Stomach smooth muscle (tissue), 2 donors: ENCODE measurements around the gene TEX35.

ENCODE experiments used
- H3K27ac ChIP-seq: one replicate; pipeline ENCODE4 v1.7.0; 2013; ENCODE audit warnings: mild to moderate bottlenecking, low read length, inconsistent platforms
- H3K27me3 ChIP-seq, 2 donors: one replicate each; pipeline ENCODE4 v1.7.0; 2013; ENCODE audit warnings: low read length in 2 of 2; ENCODE audit not compliant: insufficient read depth in 2 of 2, control insufficient read depth in 1 of 2
- H3K36me3 ChIP-seq, 2 donors: one replicate each; pipeline ENCODE4 v1.7.0; 2013; ENCODE audit warnings: low read length in 2 of 2; ENCODE audit not compliant: control insufficient read depth in 2 of 2, insufficient read depth in 2 of 2
- H3K4me1 ChIP-seq: one replicate; pipeline ENCODE4 v1.7.0; 2013; ENCODE audit warnings: low read length; ENCODE audit not compliant: control insufficient read depth, insufficient read depth
- H3K4me3 ChIP-seq, 2 donors: one replicate each; pipeline ENCODE4 v1.7.0; 2013; ENCODE audit warnings: low read length in 2 of 2
- H3K9ac ChIP-seq, 2 donors: one replicate each; pipeline ENCODE4 v1.7.0; 2013; ENCODE audit warnings: low read length in 2 of 2, mild to moderate bottlenecking in 1 of 2
- H3K9me3 ChIP-seq, 2 donors: one replicate each; pipeline ENCODE4 v1.7.0; 2013; ENCODE audit warnings: low read length in 2 of 2; ENCODE audit not compliant: control insufficient read depth in 2 of 2
- donor health status: healthy.
- donor health status: Pancreatic carcinoma.

The TEX35 gene

DNA sequence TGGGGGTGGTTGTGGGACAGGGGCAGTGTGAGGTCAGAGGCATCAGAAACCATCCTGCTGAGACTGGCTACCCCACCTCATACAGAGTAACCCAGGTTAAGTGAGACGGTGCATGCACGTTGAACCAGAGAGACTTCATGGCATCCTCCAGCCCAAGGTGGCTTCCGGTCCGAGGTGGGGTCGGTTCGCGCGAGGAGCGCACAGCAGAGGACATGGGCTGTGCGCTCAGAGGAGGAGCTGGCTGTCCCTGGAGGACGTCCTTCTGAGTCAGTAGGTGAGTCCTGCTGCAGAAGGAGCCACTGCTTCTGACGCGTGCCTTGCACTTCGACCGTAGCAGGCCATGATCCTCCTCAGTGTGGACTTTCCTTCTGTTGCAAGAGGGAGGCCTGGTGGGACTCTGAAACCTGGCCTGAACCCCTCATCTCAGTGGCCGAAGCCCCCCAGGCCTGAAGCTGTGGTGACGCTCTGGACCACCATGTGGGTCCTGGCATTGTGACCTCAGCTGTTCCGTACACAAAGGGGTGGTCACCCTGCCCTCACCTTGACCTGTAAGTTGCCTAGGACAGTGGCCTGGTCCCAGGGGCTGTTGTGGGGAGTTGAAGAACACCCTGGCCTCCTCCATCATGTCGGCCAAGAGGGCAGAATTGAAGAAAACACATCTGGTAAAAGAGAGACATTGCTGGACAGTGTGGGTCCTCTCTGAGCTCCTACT, at the start of gene TEX35:
TSS of gene TEX35 (plus strand) at position 544 of the 712 bp plus-strand sequence. CDS start at position 624, 80 bp downstream.
- Histone ChIP-seq H3K27me3 (peaks cover 0 to 3% of the 10 kb centered on the region in 2 donors), H3K9ac (no peak within 1 kb of the TSS), H3K27ac (no peak within 1 kb of the TSS), H3K4me1 (no peaks in the 10 kb centered on the region), H3K36me3 (no peaks in the 10 kb centered on the region), H3K4me3 (no peak within 1 kb of the TSS), H3K9me3 (no peaks in the 10 kb centered on the region)

DNA sequence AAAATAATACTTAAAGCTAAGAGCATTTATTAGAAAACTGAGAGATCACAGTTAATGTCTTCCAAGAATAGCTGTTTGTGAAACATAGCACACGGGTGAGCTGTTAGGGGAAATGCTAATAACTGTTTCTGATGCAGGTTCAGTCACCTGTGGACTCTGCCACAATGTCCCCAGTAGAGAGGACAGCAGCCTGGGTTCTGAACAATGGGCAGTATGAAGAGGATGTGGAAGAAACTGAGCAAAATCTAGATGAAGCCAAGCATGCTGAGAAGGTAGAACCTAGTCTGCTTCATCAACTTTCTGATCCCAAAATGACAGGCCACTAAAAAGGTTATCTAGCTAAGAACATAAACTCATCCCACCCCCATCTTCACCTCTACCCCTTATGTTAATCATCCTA, 48.8 kb upstream of the TEX35 start:
- no peak overlapping the region for H3K27ac ChIP-seq

DNA sequence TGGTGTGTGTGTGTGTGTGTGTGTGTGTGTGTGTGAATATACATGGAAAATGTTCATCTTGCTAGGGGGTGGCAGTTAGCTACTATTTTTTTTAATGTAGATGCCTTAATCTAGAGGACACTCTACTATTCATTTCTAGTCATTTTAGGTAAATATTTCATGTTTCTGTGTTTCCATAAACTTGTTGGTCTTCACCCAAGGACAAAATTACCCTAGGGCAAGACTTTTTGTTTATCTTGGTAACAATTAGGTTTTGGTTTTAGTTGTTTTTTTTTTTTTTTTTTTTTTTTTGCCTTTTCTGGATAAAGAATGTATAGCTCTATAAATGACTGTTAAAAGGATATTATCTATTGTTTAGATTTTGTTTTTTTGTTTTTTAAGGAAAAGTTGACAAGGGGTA, 48.3 kb upstream of the TEX35 start:
- no peaks in the 10 kb centered on the region for H3K27me3 ChIP-seq
- no peak overlapping the region for H3K27ac ChIP-seq
- no peaks in the 10 kb centered on the region for H3K4me1 ChIP-seq
- H3K9me3 ChIP-seq = no peaks in the 10 kb centered on the region
- H3K4me3 ChIP-seq = no peak overlapping the region
- H3K9ac ChIP-seq = no peak overlapping the region
- peaks cover 6 to 12% of the 10 kb centered on the region in 2 donors for H3K36me3 ChIP-seq

More for the DNA sequence above, 48.8 kb upstream of the TEX35 start:
- Histone ChIP-seq H3K9me3 (no peaks in the 10 kb centered on the region), H3K4me3 (no peak overlapping the region), H3K4me1 (no peaks in the 10 kb centered on the region), H3K36me3 (peaks cover 6 to 9% of the 10 kb centered on the region in 2 donors), H3K9ac (no peak overlapping the region), H3K27me3 (no peaks in the 10 kb centered on the region)

DNA sequence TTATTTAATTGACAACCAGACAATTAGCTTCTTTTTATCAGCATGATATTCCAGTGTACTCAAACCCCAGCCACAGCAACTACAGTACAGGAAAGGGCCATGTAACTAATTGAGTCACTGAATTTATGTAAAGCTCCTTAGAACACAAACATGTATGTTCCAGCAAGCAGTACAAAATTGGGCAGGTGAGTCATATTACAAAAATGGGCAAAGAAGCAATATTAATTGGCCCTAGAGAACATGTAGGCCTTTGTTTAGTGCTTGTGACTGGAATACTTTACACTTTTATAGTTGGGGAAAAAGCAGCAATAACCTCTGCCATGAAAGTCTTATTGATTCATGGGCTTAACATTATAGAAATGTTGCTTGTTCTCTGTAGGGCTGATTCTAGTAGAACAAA, 47.9 kb upstream of the TEX35 start:
- Histone ChIP-seq H3K36me3 (peaks cover 6 to 12% of the 10 kb centered on the region in 2 donors), H3K9me3 (no peaks in the 10 kb centered on the region), H3K27me3 (no peaks in the 10 kb centered on the region), H3K27ac (no peak overlapping the region), H3K4me1 (no peaks in the 10 kb centered on the region), H3K4me3 (no peak overlapping the region), H3K9ac (no peak overlapping the region)

DNA sequence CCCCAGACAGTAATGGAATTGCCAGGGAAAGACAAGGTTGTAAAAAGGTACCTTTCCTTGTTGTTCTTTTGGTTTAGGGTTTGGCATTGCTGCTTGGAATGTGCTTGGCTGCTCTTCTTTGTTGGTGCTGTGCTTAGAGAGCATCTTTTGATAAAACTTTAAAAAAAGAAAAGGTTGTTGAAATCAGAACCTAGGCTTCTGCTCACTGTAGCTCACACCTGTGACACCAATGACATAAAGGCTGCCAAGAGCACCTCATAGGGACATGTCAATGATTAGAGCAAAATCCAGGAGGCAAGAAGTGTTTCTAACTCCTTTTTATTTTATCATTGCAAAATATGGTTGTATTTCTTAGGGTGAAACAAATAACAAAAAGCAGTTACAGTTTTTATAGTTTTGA, 45.1 kb upstream of the TEX35 start:
- H3K4me3 ChIP-seq = no peak overlapping the region
- H3K9me3 ChIP-seq = no peaks in the 10 kb centered on the region
- H3K36me3 ChIP-seq = peaks cover 11 to 12% of the 10 kb centered on the region in 2 donors
- H3K27ac ChIP-seq = no peak overlapping the region
- no peak overlapping the region for H3K9ac ChIP-seq
- no peaks in the 10 kb centered on the region for H3K4me1 ChIP-seq
- H3K27me3 ChIP-seq = no peaks in the 10 kb centered on the region

DNA sequence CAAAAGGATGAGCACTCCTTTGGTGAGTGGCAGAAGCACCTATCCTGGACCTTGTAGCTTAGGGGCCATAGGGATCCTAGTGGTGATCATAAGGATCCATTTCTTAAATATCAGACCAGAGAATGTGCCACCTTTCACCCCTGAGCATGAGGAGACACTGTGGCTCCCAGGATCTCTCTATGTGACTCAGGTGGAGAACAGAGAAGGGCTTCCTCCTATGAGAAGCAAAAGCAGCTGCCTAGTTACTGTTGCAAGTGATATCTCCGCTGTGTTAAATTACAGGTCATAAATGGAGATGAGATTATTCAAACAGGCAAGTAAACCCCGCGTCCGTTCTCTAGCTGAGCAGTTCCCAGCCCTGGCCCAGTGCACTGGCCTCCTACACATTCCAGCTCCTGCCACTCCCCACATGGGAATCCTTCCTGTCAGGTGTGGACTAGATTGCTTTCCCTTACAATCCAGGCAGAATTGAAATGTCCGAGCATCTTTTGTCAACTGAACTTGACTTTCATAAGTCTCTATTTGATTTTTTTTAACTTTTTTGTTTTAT, 42.4 kb upstream of the TEX35 start:
- no peak overlapping the region for H3K27ac ChIP-seq
- H3K9me3 ChIP-seq = no peaks in the 10 kb centered on the region
- no peak overlapping the region for H3K9ac ChIP-seq
- no peaks in the 10 kb centered on the region for H3K27me3 ChIP-seq
- H3K4me3 ChIP-seq = no peak overlapping the region
- peaks cover 16 to 17% of the 10 kb centered on the region in 2 donors for H3K36me3 ChIP-seq
- no peaks in the 10 kb centered on the region for H3K4me1 ChIP-seq

DNA sequence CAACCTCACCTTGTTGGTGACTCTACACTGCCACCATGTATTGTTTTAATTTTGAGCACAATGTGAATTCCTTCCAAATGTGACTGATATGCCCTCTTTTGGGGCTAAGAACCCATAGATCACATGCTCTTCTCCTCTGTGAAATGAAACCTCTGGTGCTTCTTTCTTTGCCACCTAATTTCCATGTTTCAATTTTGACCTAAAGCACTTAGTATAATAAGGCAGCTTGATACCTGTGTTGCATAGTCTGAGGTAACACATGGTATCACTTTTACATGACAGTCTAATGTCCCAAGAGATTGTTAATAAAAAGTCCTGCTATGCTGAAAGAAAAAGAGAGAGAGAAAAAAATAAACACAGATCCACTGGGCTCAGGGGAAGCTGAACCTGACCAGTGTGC, 40.4 kb upstream of the TEX35 start:
- no peak overlapping the region for H3K9ac ChIP-seq
- H3K27me3 ChIP-seq = no peaks in the 10 kb centered on the region
- H3K9me3 ChIP-seq = no peaks in the 10 kb centered on the region
- H3K27ac ChIP-seq = no peak overlapping the region
- peaks cover 8 to 17% of the 10 kb centered on the region in 2 donors for H3K36me3 ChIP-seq
- H3K4me3 ChIP-seq = no peak overlapping the region
- no peaks in the 10 kb centered on the region for H3K4me1 ChIP-seq

DNA sequence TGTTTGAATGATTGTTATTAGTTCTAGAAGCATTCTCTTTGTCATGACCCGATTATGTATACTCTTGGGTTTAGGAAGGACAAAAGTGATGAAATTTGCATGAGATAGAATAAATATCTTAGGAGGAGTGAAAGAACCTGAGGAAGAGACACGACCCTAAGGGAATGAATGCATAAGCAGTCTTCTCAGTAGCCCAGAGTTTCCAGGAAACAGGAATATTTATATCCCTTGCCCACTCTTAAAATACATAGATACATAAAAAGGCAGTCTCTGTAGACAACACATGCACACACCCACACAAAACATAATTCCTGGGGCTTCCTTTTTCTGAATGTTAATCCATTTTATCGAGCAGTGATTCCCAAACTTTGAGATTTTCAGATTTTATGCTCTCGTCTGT, 35.5 kb upstream of the TEX35 start:
- H3K27ac ChIP-seq = no peak overlapping the region
- no peaks in the 10 kb centered on the region for H3K9me3 ChIP-seq
- H3K36me3 ChIP-seq = peaks cover 3 to 6% of the 10 kb centered on the region in 2 donors
- no peak overlapping the region for H3K9ac ChIP-seq
- H3K4me1 ChIP-seq = no peaks in the 10 kb centered on the region
- H3K4me3 ChIP-seq = no peak overlapping the region
- no peaks in the 10 kb centered on the region for H3K27me3 ChIP-seq

DNA sequence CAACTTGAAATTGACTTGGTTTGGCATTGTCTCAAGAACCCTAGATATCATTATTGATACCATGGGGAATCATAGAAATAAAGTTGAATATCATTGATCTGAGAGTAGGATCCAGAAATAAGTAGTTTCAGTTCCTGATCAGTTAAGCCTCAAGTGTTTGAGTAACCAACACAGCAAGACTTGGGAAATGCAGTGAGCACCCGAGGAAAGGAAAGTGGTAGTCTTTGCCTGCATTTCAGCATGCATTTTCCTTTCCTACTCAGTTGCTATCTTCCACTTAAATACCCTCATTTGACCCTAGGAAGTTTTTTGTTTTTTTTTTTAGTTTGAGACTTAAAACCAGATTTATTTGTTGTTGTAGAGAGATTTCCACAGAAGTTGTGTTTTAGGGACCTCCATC, 35.1 kb upstream of the TEX35 start:
- Histone ChIP-seq H3K4me1 (no peaks in the 10 kb centered on the region), H3K9ac (no peak overlapping the region), H3K27me3 (no peaks in the 10 kb centered on the region), H3K4me3 (no peak overlapping the region), H3K36me3 (peaks cover 3 to 6% of the 10 kb centered on the region in 2 donors), H3K27ac (no peak overlapping the region), H3K9me3 (no peaks in the 10 kb centered on the region)

DNA sequence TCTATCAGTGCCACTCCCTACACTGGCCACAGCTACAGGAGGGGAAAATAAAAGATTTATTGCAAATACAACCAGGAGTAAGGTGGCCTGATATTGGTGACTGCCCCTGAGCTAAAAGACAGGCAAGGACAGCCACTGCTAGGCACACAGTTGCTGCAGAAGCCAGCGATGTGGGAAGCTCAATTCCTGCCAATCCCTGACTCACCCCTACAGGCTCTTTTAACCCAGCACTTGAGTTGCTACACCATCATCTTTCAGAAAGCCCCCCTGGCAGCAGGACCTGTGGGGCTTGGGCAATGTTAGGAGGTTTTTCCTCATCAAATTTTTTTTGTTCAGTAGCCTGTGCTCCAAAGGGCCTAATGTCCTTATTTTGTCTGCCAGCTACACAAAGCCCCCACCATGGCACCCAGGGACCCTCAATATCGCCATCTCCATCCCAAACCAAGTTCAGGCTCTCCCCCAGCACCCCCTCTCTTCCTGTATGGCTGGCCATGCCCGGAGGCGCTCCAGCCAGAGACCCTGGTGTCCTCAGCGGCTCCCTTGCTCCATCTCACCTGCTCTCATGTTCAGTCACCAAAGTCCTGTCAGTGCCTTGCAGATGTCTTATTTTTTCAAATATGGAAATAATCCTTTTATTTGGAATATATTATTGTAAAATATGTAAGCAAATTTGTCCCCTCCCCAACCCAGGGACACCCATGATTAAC, 29.5 kb upstream of the TEX35 start:
- no peak overlapping the region for H3K27ac ChIP-seq
- H3K27me3 ChIP-seq = peaks cover 0 to 12% of the 10 kb centered on the region in 2 donors
- H3K9ac ChIP-seq = no peak overlapping the region
- H3K36me3 ChIP-seq = no peaks in the 10 kb centered on the region
- H3K4me1 ChIP-seq = peaks cover 4% of the 10 kb centered on the region
- no peak overlapping the region for H3K4me3 ChIP-seq
- H3K9me3 ChIP-seq = no peaks in the 10 kb centered on the region
